ENCODE measurements around the gene ITSN2.

ITSN2 gene

DNA sequence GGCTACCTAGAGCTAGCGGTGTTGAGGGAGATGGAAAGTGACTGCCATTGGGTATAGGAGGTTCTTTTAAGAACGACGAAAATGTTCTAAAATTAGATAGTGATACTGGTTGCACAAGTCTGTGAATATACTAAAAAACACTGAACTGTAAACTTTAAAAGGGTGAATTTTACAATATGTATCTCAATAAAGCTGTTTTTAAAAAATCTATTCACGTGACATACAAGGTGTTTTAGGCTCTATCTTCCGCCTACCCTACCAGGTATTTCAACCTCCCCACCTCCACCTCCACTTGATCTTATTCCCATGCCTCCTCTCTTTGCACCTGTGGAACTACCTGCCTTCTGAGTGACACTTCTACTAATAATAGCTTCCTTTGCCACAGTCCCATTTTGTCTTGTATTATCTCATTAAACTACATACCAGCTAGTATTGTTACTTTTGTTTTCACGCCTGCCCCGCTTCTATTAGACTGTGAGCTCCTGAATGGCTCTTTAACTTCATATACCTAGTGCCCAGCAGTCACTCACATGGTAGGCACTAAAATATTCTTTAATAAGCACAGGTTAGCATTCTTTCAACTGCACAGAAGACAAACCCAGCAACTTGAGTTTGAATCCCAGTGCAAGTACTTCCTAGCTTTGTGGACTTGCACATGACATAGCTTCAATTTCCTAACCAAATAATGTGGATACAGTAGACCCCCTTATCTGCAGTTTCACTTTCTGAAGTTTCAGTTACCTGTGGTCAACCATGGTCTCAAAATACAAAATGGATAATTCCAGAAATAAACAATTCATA is 9.3 kb downstream of the ITSN2 start:
- Histone ChIP-seq H3K4me1 (ENCODE audit: control insufficient read depth, low read depth, low read length) (no peaks in the 10 kb centered on the region), H3K4ac (ENCODE audit: low read depth, low read length) (no peak overlapping the region), H3K18ac (ENCODE audit: low read length) (no peak overlapping the region), H2AK5ac (ENCODE audit: low read length) (no peak overlapping the region), H2BK15ac (replicated peaks; ENCODE audit: low read depth) (no peak overlapping the region), H3K23ac (ENCODE audit: low read length) (no peak overlapping the region), H3K4me2 (ENCODE audit: low read length) (no peak overlapping the region), H4K8ac (ENCODE audit: low read depth, low read length) (no peak overlapping the region), H3K4me3 (ENCODE audit: low read length) (no peak overlapping the region), H4K5ac (ENCODE audit: low read length) (no peak overlapping the region), H3K79me1 (ENCODE audit: low read length) (peaks cover 6% of the 10 kb centered on the region), H3K9ac (ENCODE audit: low read length) (no peak overlapping the region), H3K56ac (ENCODE audit: low read length) (no peak overlapping the region), H2BK120ac (ENCODE audit: low read depth, low read length) (no peak overlapping the region), H3K79me2 (ENCODE audit: control insufficient read depth, insufficient read depth, low read length) (peaks cover 2% of the 10 kb centered on the region), H3K27ac (ENCODE audit: low read depth, low read length) (no peak overlapping the region), H3K27me3 (ENCODE audit: insufficient read depth, low read length, poor library complexity) (no peaks in the 10 kb centered on the region), H2BK5ac (ENCODE audit: low read length) (no peak overlapping the region), H3K36me3 (ENCODE audit: control insufficient read depth, insufficient read depth, low read length) (no peaks in the 10 kb centered on the region)
- DNase-seq, result no peak
- WGBS (ENCODE audit: extremely low coverage, insufficient coverage, low lambda C conversion rate), result no CpG with 5 or more reads among the region's 7 CpGs

DNA sequence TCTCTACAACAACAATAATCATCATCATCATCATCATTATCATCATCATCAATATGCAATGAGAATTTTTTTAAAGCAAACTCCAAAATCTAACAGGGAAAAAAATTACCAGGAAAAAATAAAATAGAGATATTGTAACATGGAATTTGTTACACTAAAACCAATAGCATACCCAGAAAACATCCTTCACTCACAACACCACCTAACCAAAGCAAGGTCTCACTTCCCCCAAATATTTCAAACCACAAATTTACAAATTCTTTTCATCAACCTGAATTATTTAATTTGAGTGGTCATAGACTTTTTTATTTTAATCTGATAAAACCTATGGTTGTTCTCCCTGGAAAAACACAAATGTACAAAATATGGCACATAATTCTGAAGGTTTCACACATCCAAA is 11.2 kb downstream of the ITSN2 start:
- Histone ChIP-seq H3K79me2 (ENCODE audit: control insufficient read depth, insufficient read depth, low read length) (peaks cover 2% of the 10 kb centered on the region), H3K27me3 (ENCODE audit: insufficient read depth, low read length, poor library complexity) (no peaks in the 10 kb centered on the region), H2BK15ac (replicated peaks; ENCODE audit: low read depth) (no peak overlapping the region), H3K79me1 (ENCODE audit: low read length) (peaks cover 6% of the 10 kb centered on the region), H3K23ac (ENCODE audit: low read length) (no peak overlapping the region), H2AK5ac (ENCODE audit: low read length) (no peak overlapping the region), H3K27ac (ENCODE audit: low read depth, low read length) (no peak overlapping the region), H4K5ac (ENCODE audit: low read length) (no peak overlapping the region), H3K36me3 (ENCODE audit: control insufficient read depth, insufficient read depth, low read length) (no peaks in the 10 kb centered on the region), H3K4me1 (ENCODE audit: control insufficient read depth, low read depth, low read length) (no peaks in the 10 kb centered on the region), H3K4me2 (ENCODE audit: low read length) (no peak overlapping the region), H3K9ac (ENCODE audit: low read length) (no peak overlapping the region), H4K8ac (ENCODE audit: low read depth, low read length) (no peak overlapping the region), H2BK120ac (ENCODE audit: low read depth, low read length) (no peak overlapping the region), H3K4me3 (ENCODE audit: low read length) (no peak overlapping the region), H3K56ac (ENCODE audit: low read length) (no peak overlapping the region), H3K18ac (ENCODE audit: low read length) (no peak overlapping the region), H2BK5ac (ENCODE audit: low read length) (no peak overlapping the region), H3K4ac (ENCODE audit: low read depth, low read length) (no peak overlapping the region)
- DNase-seq, result no peak

DNA sequence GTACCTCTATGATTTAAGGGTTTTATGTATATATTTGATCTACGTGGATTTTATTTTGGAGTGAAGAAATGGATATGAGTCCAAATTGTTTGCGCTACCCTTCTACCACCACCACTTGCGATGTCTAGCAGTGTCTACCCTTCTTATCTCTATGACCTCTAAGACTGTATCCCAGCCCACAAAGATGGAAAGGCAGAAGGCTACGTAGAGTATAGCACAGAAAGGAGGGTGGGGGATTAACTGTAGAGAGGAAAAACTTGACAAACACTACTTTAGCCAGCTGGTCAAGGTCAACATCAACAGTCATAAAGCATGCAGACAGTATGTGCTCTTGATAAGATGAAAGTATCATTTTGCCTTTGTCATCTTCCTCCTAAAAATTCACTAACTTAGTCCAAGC is 14.4 kb downstream of the ITSN2 start:
- Histone ChIP-seq H3K4me3 (ENCODE audit: low read length) (no peak overlapping the region), H3K4me2 (ENCODE audit: low read length) (no peak overlapping the region), H2BK15ac (replicated peaks; ENCODE audit: low read depth) (no peak overlapping the region), H2BK5ac (ENCODE audit: low read length) (no peak overlapping the region), H3K23ac (ENCODE audit: low read length) (no peak overlapping the region), H3K18ac (ENCODE audit: low read length) (no peak overlapping the region), H3K36me3 (ENCODE audit: control insufficient read depth, insufficient read depth, low read length) (no peaks in the 10 kb centered on the region), H3K56ac (ENCODE audit: low read length) (no peak overlapping the region), H3K79me1 (ENCODE audit: low read length) (peaks cover under 1% of the 10 kb centered on the region), H2AK5ac (ENCODE audit: low read length) (no peak overlapping the region), H4K5ac (ENCODE audit: low read length) (no peak overlapping the region), H2BK120ac (ENCODE audit: low read depth, low read length) (no peak overlapping the region), H3K9ac (ENCODE audit: low read length) (no peak overlapping the region), H3K27me3 (ENCODE audit: insufficient read depth, low read length, poor library complexity) (no peaks in the 10 kb centered on the region), H3K4ac (ENCODE audit: low read depth, low read length) (no peak overlapping the region), H3K4me1 (ENCODE audit: control insufficient read depth, low read depth, low read length) (no peaks in the 10 kb centered on the region), H3K27ac (ENCODE audit: low read depth, low read length) (no peak overlapping the region), H3K79me2 (ENCODE audit: control insufficient read depth, insufficient read depth, low read length) (peaks cover 2% of the 10 kb centered on the region), H4K8ac (ENCODE audit: low read depth, low read length) (no peak overlapping the region)
- 100% methylated on average over 1 of the region's 4 CpGs for WGBS (ENCODE audit: extremely low coverage, insufficient coverage, low lambda C conversion rate)
- DNase-seq, result no peak

DNA sequence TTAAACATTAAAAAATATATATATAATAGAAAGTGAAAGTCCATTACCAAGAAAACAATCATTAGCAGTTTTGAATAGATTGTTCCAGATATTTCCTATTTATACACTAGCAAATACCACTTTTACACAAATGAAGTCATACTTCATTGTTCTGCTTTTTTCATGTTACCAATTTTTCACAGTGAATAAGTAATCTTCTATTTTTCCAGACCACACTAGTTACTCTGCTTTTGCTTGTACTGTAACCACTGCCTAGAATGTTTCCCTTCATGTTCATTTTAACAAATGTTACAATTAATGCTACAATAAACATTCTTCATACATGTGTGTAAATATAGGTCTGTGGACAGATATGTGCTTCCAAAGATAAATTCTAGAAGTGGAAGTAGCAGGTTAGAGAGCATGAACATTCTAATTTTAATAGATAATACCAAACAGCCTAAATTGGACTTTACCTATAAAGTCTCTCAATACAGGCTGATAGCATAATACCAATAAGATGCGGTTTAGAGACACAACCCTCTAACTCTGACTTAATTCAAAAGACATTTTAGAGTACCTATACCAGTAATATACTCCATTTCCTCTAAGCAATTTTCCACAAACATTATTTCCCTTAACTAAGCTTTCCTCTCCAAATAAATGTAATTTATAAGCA is 17.0 kb downstream of the ITSN2 start:
- Histone ChIP-seq H3K27me3 (ENCODE audit: insufficient read depth, low read length, poor library complexity) (no peaks in the 10 kb centered on the region), H3K9ac (ENCODE audit: low read length) (no peak overlapping the region), H3K79me2 (ENCODE audit: control insufficient read depth, insufficient read depth, low read length) (peaks cover 2% of the 10 kb centered on the region), H2BK5ac (ENCODE audit: low read length) (no peak overlapping the region), H2AK5ac (ENCODE audit: low read length) (no peak overlapping the region), H4K5ac (ENCODE audit: low read length) (no peak overlapping the region), H3K4me1 (ENCODE audit: control insufficient read depth, low read depth, low read length) (peaks cover 3% of the 10 kb centered on the region), H2BK120ac (ENCODE audit: low read depth, low read length) (no peak overlapping the region), H2BK15ac (replicated peaks; ENCODE audit: low read depth) (no peak overlapping the region), H4K8ac (ENCODE audit: low read depth, low read length) (no peak overlapping the region), H3K4ac (ENCODE audit: low read depth, low read length) (no peak overlapping the region), H3K4me3 (ENCODE audit: low read length) (no peak overlapping the region), H3K79me1 (ENCODE audit: low read length) (no peaks in the 10 kb centered on the region), H3K56ac (ENCODE audit: low read length) (no peak overlapping the region), H3K18ac (ENCODE audit: low read length) (no peak overlapping the region), H3K36me3 (ENCODE audit: control insufficient read depth, insufficient read depth, low read length) (no peaks in the 10 kb centered on the region), H3K4me2 (ENCODE audit: low read length) (no peak overlapping the region), H3K23ac (ENCODE audit: low read length) (no peak overlapping the region), H3K27ac (ENCODE audit: low read depth, low read length) (no peak overlapping the region)
- no CpG with 5 or more reads among the region's 1 CpG for WGBS (ENCODE audit: extremely low coverage, insufficient coverage, low lambda C conversion rate)
- no peak for DNase-seq

DNA sequence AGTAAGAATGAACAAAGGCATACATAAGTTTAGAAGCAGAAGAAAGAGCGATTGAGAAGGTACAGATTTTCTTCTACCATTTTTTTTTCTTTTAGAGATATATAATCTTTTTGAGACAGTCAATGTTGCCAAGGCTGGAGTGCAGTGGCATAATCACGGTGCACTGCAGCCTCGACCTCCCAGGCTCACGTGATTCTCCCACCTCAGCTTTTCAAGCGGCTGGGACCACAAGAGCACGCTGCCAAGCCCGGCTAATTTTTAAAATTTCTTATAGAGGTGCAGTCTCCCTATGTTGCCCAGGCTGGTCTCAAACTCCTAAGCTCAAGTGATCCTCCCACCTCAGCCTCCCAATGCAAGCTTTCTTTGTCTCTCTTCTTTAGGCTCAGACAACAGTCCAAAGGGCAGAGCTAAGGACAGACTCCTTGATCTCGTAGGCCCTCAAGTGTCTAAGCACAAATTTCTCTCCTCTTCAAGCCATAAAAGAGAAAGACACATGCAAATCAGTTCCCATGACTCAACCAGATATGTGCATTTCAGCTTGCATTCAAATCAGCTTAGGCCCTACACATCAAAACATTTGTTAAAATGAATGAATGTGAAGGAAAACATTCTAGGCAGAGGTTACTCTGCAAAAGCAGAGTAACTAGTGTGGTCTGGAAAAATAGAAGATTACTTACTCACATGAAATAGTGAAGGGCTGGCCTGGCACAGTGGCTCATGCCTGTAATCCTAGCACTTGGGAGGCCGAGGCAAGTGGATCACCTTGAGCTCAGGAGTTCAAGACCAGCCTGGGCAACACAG is 18.0 kb downstream of the ITSN2 start:
- peak overlapping the region; percentile 64 for H3K18ac ChIP-seq (ENCODE audit: low read length)
- no peak overlapping the region for H2BK120ac ChIP-seq (ENCODE audit: low read depth, low read length)
- no peak for DNase-seq
- no peak overlapping the region for H3K56ac ChIP-seq (ENCODE audit: low read length)
- no peak overlapping the region for H4K8ac ChIP-seq (ENCODE audit: low read depth, low read length)
- no peak overlapping the region for H3K4me3 ChIP-seq (ENCODE audit: low read length)
- no peak overlapping the region for H3K27ac ChIP-seq (ENCODE audit: low read depth, low read length)
- H3K23ac ChIP-seq (ENCODE audit: low read length), result no peak overlapping the region
- no peak overlapping the region for H4K5ac ChIP-seq (ENCODE audit: low read length)
- H3K79me2 ChIP-seq (ENCODE audit: control insufficient read depth, insufficient read depth, low read length), result peaks cover 2% of the 10 kb centered on the region
- no CpG with 5 or more reads among the region's 9 CpGs for WGBS (ENCODE audit: extremely low coverage, insufficient coverage, low lambda C conversion rate)
- no peaks in the 10 kb centered on the region for H3K79me1 ChIP-seq (ENCODE audit: low read length)
- H2BK5ac ChIP-seq (ENCODE audit: low read length), result no peak overlapping the region
- no peak overlapping the region for H2BK15ac ChIP-seq (replicated peaks; ENCODE audit: low read depth)
- no peak overlapping the region for H3K9ac ChIP-seq (ENCODE audit: low read length)
- H3K4ac ChIP-seq (ENCODE audit: low read depth, low read length), result peak overlapping the region; percentile 24
- no peak overlapping the region for H2AK5ac ChIP-seq (ENCODE audit: low read length)
- H3K27me3 ChIP-seq (ENCODE audit: insufficient read depth, low read length, poor library complexity), result no peaks in the 10 kb centered on the region
- no peaks in the 10 kb centered on the region for H3K36me3 ChIP-seq (ENCODE audit: control insufficient read depth, insufficient read depth, low read length)
- peaks cover 3% of the 10 kb centered on the region for H3K4me1 ChIP-seq (ENCODE audit: control insufficient read depth, low read depth, low read length)
- no peak overlapping the region for H3K4me2 ChIP-seq (ENCODE audit: low read length)

Measured in mesendoderm (in vitro differentiated cells).